HUES64 (cell line): ENCODE measurements around the gene TMSB4X.
A peak's percentile ranks its signal among the peaks of the same experiment; 100 is the strongest.

Experiments used
- H3K27ac ChIP-seq: 2 replicates; pipeline ENCODE4 v1.7.0; 2013; ENCODE audit warnings: low read depth, low read length, inconsistent platforms
- H3K27me3 ChIP-seq: 2 replicates; pipeline ENCODE4 v1.6.1; 2013; ENCODE audit warnings: mild to moderate bottlenecking, low read length; ENCODE audit not compliant: insufficient read depth
- H3K36me3 ChIP-seq: 2 replicates; pipeline ENCODE4 v1.6.1; 2013; ENCODE audit warnings: mild to moderate bottlenecking, low read length; ENCODE audit not compliant: insufficient read depth
- H3K4me1 ChIP-seq: 2 replicates; pipeline ENCODE4 v1.6.1; 2013; ENCODE audit warnings: mild to moderate bottlenecking, low read length, moderate library complexity; ENCODE audit not compliant: insufficient read depth
- H3K4me3 ChIP-seq: 2 replicates; pipeline ENCODE4 v1.5.1; 2013; ENCODE audit warnings: mild to moderate bottlenecking, low read length, moderate library complexity
- H3K9ac ChIP-seq: 2 replicates; pipeline ENCODE4 v1.6.1; 2013; ENCODE audit warnings: mild to moderate bottlenecking, low read depth, low read length
- H3K9me3 ChIP-seq: 2 replicates; pipeline ENCODE4 v1.6.1; 2013; ENCODE audit warnings: low read depth, low read length; ENCODE audit not compliant: insufficient read depth
- WGBS: fragments of 150-250, 120-280 bp; methylation state at CpG from one replicate; pipeline ENCODE4 v1.1.7; 2013; ENCODE audit warnings: missing lambda C conversion rate; 5-methylcytosine and 5-hydroxymethylcytosine counted together

Gene TMSB4X

GRCh38 chrX:12946838-12947544 is 27.9 kb upstream of the TMSB4X start:
- WGBS = 33% methylated on average over 3 of the region's 5 CpGs
- Histone ChIP-seq H3K4me1 (peaks cover 12% of the 10 kb centered on the region), H3K4me3 (no peak overlapping the region; the same call in 1 of the 2 replicates), H3K9me3 (no peaks in the 10 kb centered on the region), H3K9ac (peak overlapping the region; percentile 50; the same call in 1 of the 2 replicates), H3K27ac (peak overlapping the region; percentile 74), H3K36me3 (no peaks in the 10 kb centered on the region), H3K27me3 (no peaks in the 10 kb centered on the region)

- Histone ChIP-seq H3K27me3 (no peaks in the 10 kb centered on the region), H3K9ac (no peak overlapping the region), H3K36me3 (no peaks in the 10 kb centered on the region), H3K4me1 (peaks cover 12% of the 10 kb centered on the region), H3K4me3 (no peak overlapping the region), H3K27ac (no peak overlapping the region), H3K9me3 (no peaks in the 10 kb centered on the region)
- 80% methylated on average over 5 of the region's 5 CpGs for WGBS
Observed at GRCh38 chrX:12947545-12948235, 27.2 kb upstream of the TMSB4X start.

- peaks cover 12% of the 10 kb centered on the region for H3K4me1 ChIP-seq
- H3K36me3 ChIP-seq = no peaks in the 10 kb centered on the region
- WGBS = 92% methylated on average over 1 of the region's 2 CpGs
- H3K4me3 ChIP-seq = no peak overlapping the region
- no peak overlapping the region for H3K9ac ChIP-seq
- no peaks in the 10 kb centered on the region for H3K27me3 ChIP-seq
- no peaks in the 10 kb centered on the region for H3K9me3 ChIP-seq
- no peak overlapping the region for H3K27ac ChIP-seq
Observed at GRCh38 chrX:12948495-12948894, 26.4 kb upstream of the TMSB4X start.

- H3K36me3 ChIP-seq = no peaks in the 10 kb centered on the region
- no peak overlapping the region for H3K27ac ChIP-seq
- H3K4me1 ChIP-seq = peaks cover 12% of the 10 kb centered on the region
- H3K9ac ChIP-seq = no peak overlapping the region
- WGBS = 80% methylated on average over 5 of the region's 5 CpGs
- H3K9me3 ChIP-seq = no peaks in the 10 kb centered on the region
- H3K4me3 ChIP-seq = no peak overlapping the region
- H3K27me3 ChIP-seq = no peaks in the 10 kb centered on the region
Observed at GRCh38 chrX:12949205-12949926, 25.5 kb upstream of the TMSB4X start.

GRCh38 chrX:12949927-12950656 is 24.8 kb upstream of the TMSB4X start:
- H3K9ac ChIP-seq = no peak overlapping the region
- H3K27ac ChIP-seq = no peak overlapping the region
- no peak overlapping the region for H3K4me3 ChIP-seq
- H3K4me1 ChIP-seq = peaks cover 12% of the 10 kb centered on the region
- H3K27me3 ChIP-seq = no peaks in the 10 kb centered on the region
- H3K36me3 ChIP-seq = no peaks in the 10 kb centered on the region
- H3K9me3 ChIP-seq = no peaks in the 10 kb centered on the region
- 94% methylated on average over 11 of the region's 11 CpGs for WGBS

GRCh38 chrX:12950851-12951594 is 23.9 kb upstream of the TMSB4X start:
- peaks cover 12% of the 10 kb centered on the region for H3K4me1 ChIP-seq
- no peaks in the 10 kb centered on the region for H3K36me3 ChIP-seq
- no peaks in the 10 kb centered on the region for H3K9me3 ChIP-seq

GRCh38 chrX:12951595-12951975 is 23.3 kb upstream of the TMSB4X start:
- H3K4me3 ChIP-seq = no peak overlapping the region
- no peaks in the 10 kb centered on the region for H3K27me3 ChIP-seq
- no peaks in the 10 kb centered on the region for H3K9me3 ChIP-seq
- no peak overlapping the region for H3K27ac ChIP-seq
- no peak overlapping the region for H3K9ac ChIP-seq
- peaks cover 7% of the 10 kb centered on the region for H3K4me1 ChIP-seq
- WGBS = 96% methylated on average over 5 of the region's 5 CpGs
- H3K36me3 ChIP-seq = no peaks in the 10 kb centered on the region

More at GRCh38 chrX:12950851-12951594, 23.9 kb upstream of the TMSB4X start:
- Histone ChIP-seq H3K9ac (no peak overlapping the region), H3K4me3 (no peak overlapping the region), H3K27ac (no peak overlapping the region), H3K27me3 (no peaks in the 10 kb centered on the region)
- WGBS = 86% methylated on average over 7 of the region's 9 CpGs

GRCh38 chrX:12953420-12953819 is 21.5 kb upstream of the TMSB4X start:
- no peak overlapping the region for H3K27ac ChIP-seq
- no peaks in the 10 kb centered on the region for H3K36me3 ChIP-seq
- H3K9ac ChIP-seq = no peak overlapping the region
- no peak overlapping the region for H3K4me3 ChIP-seq
- no peaks in the 10 kb centered on the region for H3K4me1 ChIP-seq
- H3K27me3 ChIP-seq = no peaks in the 10 kb centered on the region
- no peaks in the 10 kb centered on the region for H3K9me3 ChIP-seq
- 92% methylated on average over 8 of the region's 8 CpGs for WGBS

- H3K27ac ChIP-seq = no peak overlapping the region
- WGBS = 93% methylated on average over 6 of the region's 9 CpGs
- no peak overlapping the region for H3K9ac ChIP-seq
- no peak overlapping the region for H3K4me3 ChIP-seq
- no peaks in the 10 kb centered on the region for H3K9me3 ChIP-seq
- no peaks in the 10 kb centered on the region for H3K36me3 ChIP-seq
- no peaks in the 10 kb centered on the region for H3K27me3 ChIP-seq
- no peaks in the 10 kb centered on the region for H3K4me1 ChIP-seq
Observed at GRCh38 chrX:12954376-12954775, 20.5 kb upstream of the TMSB4X start.

- H3K27me3 ChIP-seq = no peaks in the 10 kb centered on the region
- H3K4me3 ChIP-seq = no peak overlapping the region
- no peaks in the 10 kb centered on the region for H3K4me1 ChIP-seq
- H3K9me3 ChIP-seq = no peaks in the 10 kb centered on the region
- no peak overlapping the region for H3K27ac ChIP-seq
- H3K36me3 ChIP-seq = no peaks in the 10 kb centered on the region
- no peak overlapping the region for H3K9ac ChIP-seq
- WGBS = 86% methylated on average over 4 of the region's 4 CpGs
Observed at GRCh38 chrX:12954981-12955380, 19.9 kb upstream of the TMSB4X start.
